GM12801 (cell line): ENCODE data around the gene STX18.
A peak's percentile ranks its signal among the peaks of the same experiment; 100 is the strongest.

Experiments used
- CTCF ChIP-seq: IDR thresholded peaks from one replicate; pipeline ENCODE4 v1.5.1; 2011; ENCODE audit warnings: control low read depth; ENCODE audit not compliant: insufficient read length; ENCODE audit errors: extremely low read depth

Gene STX18

GRCh38 chr4:4490816-4491215 is 51.0 kb downstream of the STX18 start:
- TF ChIP-seq CTCF = no peak

GRCh38 chr4:4490041-4490440 is 51.8 kb downstream of the STX18 start:
- TF ChIP-seq CTCF = no peak

GRCh38 chr4:4488405-4489404 is 53.1 kb downstream of the STX18 start:
- TF ChIP-seq CTCF = peak; percentile 38

- TF ChIP-seq CTCF = no peak
These were observed 54.9 kb downstream of the STX18 start for GRCh38 chr4:4486969-4487368.

GRCh38 chr4:4485806-4486205 is 56.0 kb downstream of the STX18 start:
- TF ChIP-seq CTCF = no peak

- no peak for TF ChIP-seq CTCF
These were observed 60.4 kb downstream of the STX18 start for GRCh38 chr4:4481399-4481994.

GRCh38 chr4:4480685-4481398 is 61.0 kb downstream of the STX18 start:
- no peak for TF ChIP-seq CTCF
